ENCODE data around the gene ILF3.

- TF ChIP-seq ZBTB7A (IDR thresholded peaks at IDR 0.05; ENCODE audit: low read depth) (no peak), TAF1 (IDR thresholded peaks at IDR 0.05; ENCODE audit: low read depth) (no peak), CREB1 (IDR thresholded peaks at IDR 0.05; ENCODE audit: low read depth) (no peak), EGR1 (IDR thresholded peaks at IDR 0.05) (no peak), TCF12 (IDR thresholded peaks at IDR 0.05; ENCODE audit: low read depth) (no peak), EP300 (IDR thresholded peaks at IDR 0.05; ENCODE audit: borderline replicate concordance) (no peak), MAX (IDR thresholded peaks at IDR 0.05) (no peak), CEBPB (IDR thresholded peaks at IDR 0.05) (no peak), USF1 (IDR thresholded peaks at IDR 0.05) (no peak), REST (IDR thresholded peaks at IDR 0.05; ENCODE audit: low read depth) (no peak), NFIC (IDR thresholded peaks at IDR 0.05) (no peak), YY1 (IDR thresholded peaks at IDR 0.05; ENCODE audit: low read depth) (no peak), TEAD4 (IDR thresholded peaks at IDR 0.05) (no peak)
Measured at GRCh38 chr19:10621966-10622365, 32.2 kb upstream of the ILF3 start.

Measured in Ishikawa (cell line).